AG09319 (cell line): ENCODE data around the gene CNTNAP2.

ENCODE experiments used
- DNase-seq: peaks from one replicate; pipeline ENCODE4 v3.0.0-alpha.2; 2010; ENCODE audit warnings: low read depth; ENCODE audit errors: extremely low read depth
- TF ChIP-seq, protein P1 (sequence below): IDR thresholded peaks from 2 replicates; pipeline ENCODE4 v1.5.1; 2011; ENCODE audit warnings: low read depth, mild to moderate bottlenecking, inconsistent platforms, low read length, moderate library complexity

CNTNAP2 gene

GRCh38 chr7:147658392-147658967 is 1541.9 kb downstream of the CNTNAP2 start:
- TF ChIP-seq, protein P1, sequence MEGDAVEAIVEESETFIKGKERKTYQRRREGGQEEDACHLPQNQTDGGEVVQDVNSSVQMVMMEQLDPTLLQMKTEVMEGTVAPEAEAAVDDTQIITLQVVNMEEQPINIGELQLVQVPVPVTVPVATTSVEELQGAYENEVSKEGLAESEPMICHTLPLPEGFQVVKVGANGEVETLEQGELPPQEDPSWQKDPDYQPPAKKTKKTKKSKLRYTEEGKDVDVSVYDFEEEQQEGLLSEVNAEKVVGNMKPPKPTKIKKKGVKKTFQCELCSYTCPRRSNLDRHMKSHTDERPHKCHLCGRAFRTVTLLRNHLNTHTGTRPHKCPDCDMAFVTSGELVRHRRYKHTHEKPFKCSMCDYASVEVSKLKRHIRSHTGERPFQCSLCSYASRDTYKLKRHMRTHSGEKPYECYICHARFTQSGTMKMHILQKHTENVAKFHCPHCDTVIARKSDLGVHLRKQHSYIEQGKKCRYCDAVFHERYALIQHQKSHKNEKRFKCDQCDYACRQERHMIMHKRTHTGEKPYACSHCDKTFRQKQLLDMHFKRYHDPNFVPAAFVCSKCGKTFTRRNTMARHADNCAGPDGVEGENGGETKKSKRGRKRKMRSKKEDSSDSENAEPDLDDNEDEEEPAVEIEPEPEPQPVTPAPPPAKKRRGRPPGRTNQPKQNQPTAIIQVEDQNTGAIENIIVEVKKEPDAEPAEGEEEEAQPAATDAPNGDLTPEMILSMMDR, result no peak
- no peak for DNase-seq

DNA sequence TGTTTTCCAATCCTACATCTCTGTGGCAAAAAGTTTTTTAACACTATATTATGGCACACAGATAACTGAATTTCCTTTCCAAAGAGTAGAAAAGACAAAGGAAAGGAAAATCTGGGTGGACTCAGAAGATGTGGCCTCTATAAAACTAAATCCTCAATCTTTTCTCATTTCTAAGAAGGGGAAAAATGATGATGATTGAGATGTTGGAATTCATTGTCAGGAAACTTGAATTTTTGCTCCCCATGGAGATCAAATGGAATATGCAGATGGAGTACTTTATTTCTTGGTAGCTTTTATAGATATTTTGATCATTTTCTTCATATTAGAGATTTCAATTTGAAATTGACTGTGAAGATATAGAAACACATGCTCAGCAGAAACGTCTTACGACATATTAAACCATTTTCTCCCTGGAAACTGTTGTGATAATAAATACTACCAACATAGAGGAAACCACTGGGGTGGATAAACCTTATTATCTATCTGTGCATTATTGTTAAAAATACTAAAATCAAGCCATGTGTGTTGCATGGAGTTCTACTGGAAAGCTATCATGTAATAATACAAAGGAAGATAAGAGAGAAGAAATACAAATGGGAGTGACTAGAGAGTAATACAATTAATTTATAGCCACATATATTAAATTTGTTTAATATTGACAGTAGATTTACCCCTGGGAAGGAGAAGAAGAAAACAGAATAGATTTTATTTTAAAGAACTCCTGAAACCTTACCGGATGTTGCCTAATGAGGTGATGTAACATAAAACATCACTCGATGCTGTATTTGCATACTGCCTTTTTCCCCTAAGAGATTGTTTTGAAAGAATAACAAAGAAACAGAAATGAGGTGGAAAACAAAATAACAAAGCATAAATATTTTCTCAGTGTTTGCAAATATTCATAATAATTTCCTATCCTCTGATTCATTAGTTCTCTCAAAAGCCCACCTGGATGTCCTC is 1542.7 kb downstream of the CNTNAP2 start:
- TF ChIP-seq, protein P1, result no peak
- no peak for DNase-seq

GRCh38 chr7:147664541-147664940 is 1547.9 kb downstream of the CNTNAP2 start:
- no peak for DNase-seq
- TF ChIP-seq, protein P1, result no peak

DNA sequence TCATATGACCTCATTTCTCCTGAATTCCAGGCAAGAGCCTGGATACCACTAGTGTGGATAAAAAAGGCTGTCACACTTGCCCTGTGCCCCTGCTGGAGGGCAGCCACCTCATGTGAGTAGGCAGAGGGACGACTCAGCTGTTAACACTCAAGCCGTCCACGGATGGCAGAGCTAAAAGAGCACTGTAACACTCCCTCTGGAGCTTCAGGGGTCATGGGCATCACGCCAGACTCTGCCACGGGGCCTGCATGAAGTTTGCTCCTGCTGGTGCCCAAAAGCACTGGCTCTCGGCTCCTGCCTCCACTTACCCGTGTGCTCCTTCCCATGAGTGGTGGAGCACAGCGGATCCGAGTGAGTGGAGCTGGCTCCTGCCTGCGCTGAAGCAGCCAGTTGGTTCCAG is 1554.2 kb downstream of the CNTNAP2 start:
- TF ChIP-seq, protein P1, result no peak
- no peak for DNase-seq

DNA sequence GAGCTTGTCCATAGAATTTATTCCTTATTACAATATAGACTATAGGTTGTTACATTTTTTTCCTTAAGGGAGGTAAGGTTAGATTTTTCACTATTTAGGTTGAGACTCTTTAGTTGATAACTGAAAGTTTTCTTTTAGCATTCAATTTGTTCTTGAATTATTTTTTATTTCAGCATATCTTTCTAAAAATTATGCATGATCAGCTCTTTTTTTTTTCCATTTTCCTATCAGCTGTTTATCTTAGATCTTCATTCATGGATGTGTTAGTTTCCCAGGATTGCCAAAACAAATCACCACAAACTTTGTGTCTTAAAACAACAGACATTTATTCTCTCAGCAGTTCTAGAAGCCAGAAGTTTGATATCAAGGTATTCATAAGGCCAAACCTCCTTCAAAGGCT is 1558.1 kb downstream of the CNTNAP2 start:
- no peak for DNase-seq
- TF ChIP-seq, protein P1, result no peak

DNA sequence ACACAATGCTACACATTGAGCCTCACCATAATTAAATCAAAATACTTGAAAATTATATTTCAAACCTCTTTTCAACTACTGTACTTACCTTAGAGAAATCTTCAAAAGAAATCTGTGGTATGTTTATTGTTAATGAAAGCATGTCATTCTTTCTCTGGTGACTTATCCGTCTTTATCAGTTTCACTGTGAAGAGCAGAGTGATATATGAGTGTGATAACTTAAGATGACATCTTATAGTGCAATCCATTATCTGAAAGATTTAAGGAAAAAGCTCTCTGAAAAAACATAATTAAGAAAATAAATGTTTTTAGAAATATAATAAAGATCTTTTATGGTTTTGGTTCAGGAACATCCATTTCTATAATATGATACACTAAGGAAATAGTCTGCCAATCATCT is 1562.3 kb downstream of the CNTNAP2 start:
- no peak for DNase-seq
- TF ChIP-seq, protein P1, result no peak

- TF ChIP-seq, protein P1, result no peak
- no peak for DNase-seq
These were observed 1564.9 kb downstream of the CNTNAP2 start for GRCh38 chr7:147681530-147681929.
